Neural cell (in vitro differentiated cells): Measurements from ENCODE around the gene DOK6.

Experiments used
- EP300 ChIP-seq: fragments of 450-650 bp; conservative IDR thresholded peaks from 2 replicates; pipeline ENCODE4 v1.6.1; 2014; ENCODE audit warnings: antibody characterized with exemption, mild to moderate bottlenecking, moderate library complexity; ENCODE audit not compliant: poor library complexity, severe bottlenecking
- POLR2AphosphoS5 ChIP-seq: IDR thresholded peaks from 2 replicates; pipeline ENCODE4 v1.6.1; 2012
- RAD21 ChIP-seq: fragments of 450-650 bp; conservative IDR thresholded peaks from 2 replicates; pipeline ENCODE4 v1.6.1; 2014; ENCODE audit warnings: antibody characterized with exemption, mild to moderate bottlenecking, moderate library complexity
- REST ChIP-seq: IDR thresholded peaks from 2 replicates; pipeline ENCODE4 v1.6.1; 2012; ENCODE audit warnings: borderline replicate concordance
- TF ChIP-seq, protein P1 (sequence below): fragments of 450-650 bp; IDR thresholded peaks from 2 replicates; pipeline ENCODE4 v1.5.1; 2014; ENCODE audit warnings: antibody characterized with exemption, mild to moderate bottlenecking, moderate library complexity; ENCODE audit not compliant: poor library complexity, severe bottlenecking

DNA sequence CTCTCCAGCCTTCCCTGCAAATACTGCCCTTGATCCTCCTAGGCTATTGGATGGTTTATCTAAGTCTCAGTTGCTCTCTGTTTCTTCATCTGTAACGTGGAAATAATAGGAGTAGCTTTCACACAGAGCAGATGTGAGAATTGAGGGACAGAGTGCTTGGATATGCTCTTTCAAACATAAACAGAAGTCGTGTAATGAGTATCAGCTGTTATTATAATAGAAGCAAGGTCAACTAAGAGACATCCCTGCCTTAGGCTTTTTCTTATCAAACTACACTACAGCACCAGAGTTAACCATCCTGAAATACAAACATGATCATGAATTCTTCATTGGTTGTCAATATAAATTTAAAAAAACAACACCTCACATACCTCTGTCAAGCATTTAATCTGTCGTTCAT is 138.2 kb downstream of the DOK6 start:
- no peak for TF ChIP-seq REST
- TF ChIP-seq, protein P1, sequence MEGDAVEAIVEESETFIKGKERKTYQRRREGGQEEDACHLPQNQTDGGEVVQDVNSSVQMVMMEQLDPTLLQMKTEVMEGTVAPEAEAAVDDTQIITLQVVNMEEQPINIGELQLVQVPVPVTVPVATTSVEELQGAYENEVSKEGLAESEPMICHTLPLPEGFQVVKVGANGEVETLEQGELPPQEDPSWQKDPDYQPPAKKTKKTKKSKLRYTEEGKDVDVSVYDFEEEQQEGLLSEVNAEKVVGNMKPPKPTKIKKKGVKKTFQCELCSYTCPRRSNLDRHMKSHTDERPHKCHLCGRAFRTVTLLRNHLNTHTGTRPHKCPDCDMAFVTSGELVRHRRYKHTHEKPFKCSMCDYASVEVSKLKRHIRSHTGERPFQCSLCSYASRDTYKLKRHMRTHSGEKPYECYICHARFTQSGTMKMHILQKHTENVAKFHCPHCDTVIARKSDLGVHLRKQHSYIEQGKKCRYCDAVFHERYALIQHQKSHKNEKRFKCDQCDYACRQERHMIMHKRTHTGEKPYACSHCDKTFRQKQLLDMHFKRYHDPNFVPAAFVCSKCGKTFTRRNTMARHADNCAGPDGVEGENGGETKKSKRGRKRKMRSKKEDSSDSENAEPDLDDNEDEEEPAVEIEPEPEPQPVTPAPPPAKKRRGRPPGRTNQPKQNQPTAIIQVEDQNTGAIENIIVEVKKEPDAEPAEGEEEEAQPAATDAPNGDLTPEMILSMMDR = no peak
- no peak for TF ChIP-seq POLR2AphosphoS5
- no peak for TF ChIP-seq RAD21
- TF ChIP-seq EP300 = no peak
